ENCODE results near the gene TINCR. TPM values are rescaled to one million over a fixed set of nuclear protein-coding genes. Genes with fewer than 3 reads are reported as not detected.

TINCR gene
- total RNA-seq, 6 experiments from 2014 or later: 0.44 TPM; not detected in 5

GRCh38 chr19:5593343-5594255 is 25.8 kb upstream of the TINCR start:
- DNase-seq (no peak), ATAC-seq (no peak)
- H3K4me1 ChIP-seq: no peaks in the 10 kb centered on the region
- TF ChIP-seq CTCF (IDR thresholded peaks at IDR 0.05): no peak
- no peak for TF ChIP-seq POLR2A (IDR thresholded peaks at IDR 0.05)
- WGBS (ENCODE audit: insufficient coverage, low coverage, low lambda C conversion rate, missing lambda C conversion rate): 93% methylated on average over 37 of the region's 67 CpGs
- no peak overlapping the region for H3K27ac ChIP-seq
- no peak overlapping the region for H3K4me3 ChIP-seq
- no peaks in the 10 kb centered on the region for H3K27me3 ChIP-seq
- intact Hi-C loops (cut with DNase I): no loop called here
- peaks cover 6 to 98% (median 64%) of the 10 kb centered on the region in 4 donors for H3K36me3 ChIP-seq
- H3K9me3 ChIP-seq: no peaks in the 10 kb centered on the region

- WGBS (ENCODE audit: insufficient coverage, low coverage, low lambda C conversion rate, missing lambda C conversion rate): 89% methylated on average over 19 of the region's 24 CpGs
- TF ChIP-seq CTCF (IDR thresholded peaks at IDR 0.05): no peak
- no peak for TF ChIP-seq POLR2A (IDR thresholded peaks at IDR 0.05)
Measured at GRCh38 chr19:5592531-5593342, 25.0 kb upstream of the TINCR start.

GRCh38 chr19:5591476-5591875 is 23.7 kb upstream of the TINCR start:
- 85% methylated on average over 16 of the region's 17 CpGs for WGBS (ENCODE audit: insufficient coverage, low coverage, low lambda C conversion rate, missing lambda C conversion rate)
- no peak for TF ChIP-seq POLR2A (IDR thresholded peaks at IDR 0.05)
- no peak for TF ChIP-seq CTCF (IDR thresholded peaks at IDR 0.05)
- intact Hi-C loops (cut with DNase I): no loop called here
- H3K27ac ChIP-seq: no peak overlapping the region
- no peak for DNase-seq
- no peaks in the 10 kb centered on the region for H3K4me1 ChIP-seq
- no peaks in the 10 kb centered on the region for H3K27me3 ChIP-seq
- H3K9me3 ChIP-seq: no peaks in the 10 kb centered on the region
- ATAC-seq: no peak
- peaks cover 6 to 92% (median 58%) of the 10 kb centered on the region in 4 donors for H3K36me3 ChIP-seq
- H3K4me3 ChIP-seq: no peak overlapping the region

More at GRCh38 chr19:5592531-5593342, 25.0 kb upstream of the TINCR start:
- no peak overlapping the region for H3K27ac ChIP-seq
- H3K9me3 ChIP-seq: no peaks in the 10 kb centered on the region
- intact Hi-C loops (cut with DNase I): no loop called here
- H3K4me3 ChIP-seq: no peak overlapping the region
- no peak for DNase-seq
- H3K4me1 ChIP-seq: no peaks in the 10 kb centered on the region
- no peaks in the 10 kb centered on the region for H3K27me3 ChIP-seq
- H3K36me3 ChIP-seq: peaks cover 6 to 98% (median 63%) of the 10 kb centered on the region in 4 donors
- no peak for ATAC-seq

DNA sequence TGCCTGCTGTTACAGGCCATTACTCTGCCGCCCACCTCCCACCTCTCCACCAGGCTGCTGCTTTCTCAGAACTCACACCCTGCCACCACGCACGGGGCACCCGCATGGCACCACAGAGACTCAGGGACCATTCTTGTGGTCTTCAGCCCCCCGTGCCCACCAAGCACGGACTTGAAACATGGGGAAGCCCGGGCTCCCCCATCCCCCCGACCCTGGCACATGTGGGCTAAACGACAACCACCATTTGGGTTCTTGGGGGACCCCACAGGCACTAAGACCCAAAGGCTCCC is 23.1 kb upstream of the TINCR start:
- WGBS (ENCODE audit: insufficient coverage, low coverage, low lambda C conversion rate, missing lambda C conversion rate): 100% methylated on average over 5 of the region's 9 CpGs
- DNase-seq: no peak
- intact Hi-C loops (cut with DNase I): no loop called here

More for the DNA sequence above, 23.1 kb upstream of the TINCR start:
- H3K27me3 ChIP-seq: no peaks in the 10 kb centered on the region
- H3K36me3 ChIP-seq: peaks cover 6 to 87% (median 57%) of the 10 kb centered on the region in 4 donors
- H3K27ac ChIP-seq: no peak overlapping the region
- H3K4me1 ChIP-seq: no peaks in the 10 kb centered on the region
- TF ChIP-seq POLR2A (IDR thresholded peaks at IDR 0.05): no peak
- no peak for TF ChIP-seq CTCF (IDR thresholded peaks at IDR 0.05)
- no peaks in the 10 kb centered on the region for H3K9me3 ChIP-seq
- ATAC-seq: no peak
- H3K4me3 ChIP-seq: no peak overlapping the region

Measured in right lobe of liver (tissue), 6 donors.